Endodermal cell (in vitro differentiated cells): ENCODE measurements around the gene CREB3. TPM values are rescaled to one million over a fixed set of nuclear protein-coding genes. Genes with fewer than 3 reads are reported as not detected.

Source experiments
- DNase-seq: peaks from one replicate; pipeline ENCODE4 v3.0.0-alpha.2; 2017
- H3K27ac ChIP-seq: 2 replicates; pipeline ENCODE4 v1.5.1; 2013; ENCODE audit warnings: mild to moderate bottlenecking, low read depth, low read length, moderate library complexity
- H3K27me3 ChIP-seq: 2 replicates; pipeline ENCODE4 v1.6.1; 2013; ENCODE audit warnings: mild to moderate bottlenecking, low read length, moderate library complexity; ENCODE audit not compliant: insufficient read depth, control insufficient read depth, poor library complexity, severe bottlenecking
- H3K36me3 ChIP-seq: 2 replicates; pipeline ENCODE4 v1.7.0; 2013; ENCODE audit warnings: mild to moderate bottlenecking, low read length, moderate library complexity; ENCODE audit not compliant: control insufficient read depth, insufficient read depth
- H3K4me1 ChIP-seq: one replicate; pipeline ENCODE4 v1.7.0; 2013; ENCODE audit warnings: low read length; ENCODE audit not compliant: control insufficient read depth, insufficient read depth
- H3K4me3 ChIP-seq: 2 replicates; pipeline ENCODE4 v1.5.1; 2013; ENCODE audit warnings: mild to moderate bottlenecking, low read length, moderate library complexity
- H3K9ac ChIP-seq: 2 replicates; pipeline ENCODE4 v1.6.1; 2013; ENCODE audit warnings: mild to moderate bottlenecking, low read length, moderate library complexity; ENCODE audit not compliant: poor library complexity, severe bottlenecking; ENCODE audit errors: extremely low read depth
- H3K9me3 ChIP-seq: 2 replicates; pipeline ENCODE4 v1.6.1; 2013; ENCODE audit warnings: mild to moderate bottlenecking, low read length, moderate library complexity; ENCODE audit not compliant: control insufficient read depth
- H3K27ac Mint-ChIP-seq: 2 replicates; pipeline ENCODE4 v1.8.0; 2020; ENCODE audit warnings: mixed read lengths
- H3K27me3 Mint-ChIP-seq: 2 replicates; pipeline ENCODE4 v1.8.0; 2021; ENCODE audit warnings: mild to moderate bottlenecking, mixed read lengths; ENCODE audit not compliant: insufficient read depth
- H3K36me3 Mint-ChIP-seq: 2 replicates; pipeline ENCODE4 v1.8.0; 2020; ENCODE audit warnings: low read depth, mixed read lengths
- H3K4me1 Mint-ChIP-seq: 2 replicates; pipeline ENCODE4 v1.8.0; 2020; ENCODE audit warnings: mixed read lengths
- H3K4me3 Mint-ChIP-seq: 2 replicates; pipeline ENCODE4 v1.8.0; 2020; ENCODE audit warnings: mild to moderate bottlenecking, moderate library complexity, mixed read lengths
- H3K9me3 Mint-ChIP-seq: 2 replicates; pipeline ENCODE4 v1.8.0; 2020; ENCODE audit warnings: mild to moderate bottlenecking, mixed read lengths
- CTCF ChIP-seq: fragments of 200-600 bp; sonication (generic); conservative IDR thresholded peaks from 2 replicates; pipeline ENCODE4 v1.5.0; 2021; ENCODE audit warnings: antibody characterized with exemption, mild to moderate bottlenecking
- WGBS, 2 experiments: methylation state at CpG; one replicate each; pipeline versions ENCODE4 v1.1.5 to v1.1.7; 2013; ENCODE audit warnings: missing lambda C conversion rate in 2 of 2, mixed read lengths in 1 of 2; ENCODE audit not compliant: insufficient coverage in 1 of 2, insufficient read length in 1 of 2; 5-methylcytosine and 5-hydroxymethylcytosine counted together
- microRNA-seq: library from miRNA; unstranded; fragments of <30 nt; microRNA quantifications from one replicate; pipeline ENCODE4 v1.2.0, GENCODE V29; 2020; ENCODE audit warnings: borderline microRNAs expressed
- total RNA-seq, 2 donors: library from RNA; stranded (reverse); fragmentation: NEBNext Ultra II Directional in 1 of 2; extraction: Animal tissue kit (Norgen Biotek cat#: 25700) in 1 of 2; gene quantifications; 2 replicates in 1 of 2; 3 replicates in 1 of 2; pipeline ENCODE4 v1.2.1, GENCODE V29; 2021

The CREB3 gene
- total RNA-seq, 2 donors from 2014 or later, result 28.1 to 33.6 TPM

- Histone ChIP-seq H3K27ac (no peak overlapping the region), H3K4me1 (no peaks in the 10 kb centered on the region), H3K4me3 (no peak overlapping the region), H3K36me3 (no peaks in the 10 kb centered on the region), H3K9me3 (peaks cover 4% of the 10 kb centered on the region), H3K9ac (no peak overlapping the region), H3K27me3 (no peaks in the 10 kb centered on the region)
- Mint-ChIP-seq H3K4me1 (peaks cover 2% of the 10 kb centered on the region), H3K27ac (no peak overlapping the region), H3K36me3 (peaks cover 27% of the 10 kb centered on the region), H3K4me3 (no peak overlapping the region), H3K27me3 (no peaks in the 10 kb centered on the region), H3K9me3 (peaks cover 4% of the 10 kb centered on the region)
- DNase-seq, result no peak
- TF ChIP-seq CTCF, result no peak
- no CpG with 5 or more reads among the region's 2 CpGs for WGBS, 2 experiments
These were observed 48.6 kb downstream of the CREB3 start for GRCh38 chr9:35781066-35781465.

- no peak overlapping the region for H3K4me3 ChIP-seq
- no peaks in the 10 kb centered on the region for H3K27me3 ChIP-seq
- Mint-ChIP-seq H3K36me3 (peaks cover 39% of the 10 kb centered on the region), H3K27me3 (no peaks in the 10 kb centered on the region), H3K4me1 (no peaks in the 10 kb centered on the region), H3K4me3 (no peak overlapping the region), H3K27ac (no peak overlapping the region), H3K9me3 (peaks cover 4% of the 10 kb centered on the region)
- H3K36me3 ChIP-seq, result no peaks in the 10 kb centered on the region
- no peak for DNase-seq
- no peaks in the 10 kb centered on the region for H3K4me1 ChIP-seq
- no peak overlapping the region for H3K9ac ChIP-seq
- H3K27ac ChIP-seq, result no peak overlapping the region
- H3K9me3 ChIP-seq, result peaks cover 4% of the 10 kb centered on the region
- TF ChIP-seq CTCF, result no peak
These were observed 51.0 kb downstream of the CREB3 start for GRCh38 chr9:35783418-35783817.

Small RNAs within 50 kb of the gene (microRNA-seq; reads per million reads assigned to microRNA genes)
- not detected for gene MIR6852
- not detected for gene MIR6853

Other genes starting within 250 kb of the CREB3 start
- gene RUSC2, start 242.6 kb upstream of the CREB3 start, total RNA-seq, result 10 to 100 TPM; 17.2 to 21.0 TPM
- 10 to 100 TPM; 30.7 to 35.2 TPM for gene TESK1, start 127.4 kb upstream of the CREB3 start, total RNA-seq
- 1 to 10 TPM; 2.4 to 6.9 TPM for gene CD72, start 114.3 kb upstream of the CREB3 start, total RNA-seq
- gene SIT1, start 81.7 kb upstream of the CREB3 start, total RNA-seq, result under 1 TPM in 1 of 2 donors, not detected in 1; 0.22 TPM
- gene RMRP, start 74.6 kb upstream of the CREB3 start, total RNA-seq, result over 10,000 TPM; 17,358 to 20,060 TPM
- gene CCDC107, start 74.4 kb upstream of the CREB3 start, total RNA-seq, result 10 to 100 TPM; 10.6 to 15.3 TPM
- gene ARHGEF39, start 67.5 kb upstream of the CREB3 start, total RNA-seq, result 10 to 100 TPM; 22.1 to 36.4 TPM
- 1 to 10 TPM; 1.8 to 3.6 TPM for gene CA9, start 58.7 kb upstream of the CREB3 start, total RNA-seq
- gene TPM2, start 42.7 kb upstream of the CREB3 start, total RNA-seq, result 100 to 1,000 TPM; 191 to 251 TPM
- gene TLN1, start 471 bp upstream of the CREB3 start, total RNA-seq, result 100 to 1,000 TPM; 117 to 123 TPM
- gene GBA2, start 16.6 kb downstream of the CREB3 start, total RNA-seq, result 100 to 1,000 TPM; 107 to 117 TPM
- gene RGP1, start 16.6 kb downstream of the CREB3 start, total RNA-seq, result 10 to 100 TPM; 24.6 to 30.1 TPM
- gene MSMP, start 21.6 kb downstream of the CREB3 start, total RNA-seq, result under 1 TPM in 1 of 2 donors, not detected in 1; 0.66 TPM
- gene NPR2, start 58.9 kb downstream of the CREB3 start, total RNA-seq, result 10 to 100 TPM; 22.9 to 26.0 TPM
- gene SPAG8, start 79.6 kb downstream of the CREB3 start, total RNA-seq, result 1 to 10 TPM; 1.2 to 1.4 TPM
- 10 to 100 TPM; 34.3 to 48.6 TPM for gene HINT2, start 82.4 kb downstream of the CREB3 start, total RNA-seq
- gene FAM221B, start 96.1 kb downstream of the CREB3 start, total RNA-seq, result under 1 TPM in 1 of 2 donors, not detected in 1; 0.22 TPM
- 10 to 100 TPM; 12.8 to 18.3 TPM for gene TMEM8B, start 96.6 kb downstream of the CREB3 start, total RNA-seq
- not detected for gene OR13J1, start 137.7 kb downstream of the CREB3 start, total RNA-seq
- not detected for gene HRCT1, start 173.5 kb downstream of the CREB3 start, total RNA-seq
- under 1 TPM in 1 of 2 donors, not detected in 1; 0.29 TPM for gene SPAAR, start 176.8 kb downstream of the CREB3 start, total RNA-seq
- gene OR2S2, start 225.5 kb downstream of the CREB3 start, total RNA-seq, result not detected